Measurements from ENCODE around the gene GPR52. TPM values are rescaled to one million over a fixed set of nuclear protein-coding genes. Genes with fewer than 3 reads are reported as not detected.

GPR52 gene
- total RNA-seq, 3 donors from 2014 or later = 1.6 to 4.7 (median 2.9) TPM

GRCh38 chr1:174445351-174445750 is 2.4 kb upstream of the GPR52 start:
- no peaks in the 10 kb centered on the region for H3K9me3 ChIP-seq
- DNase-seq = no peak
- no peak for ATAC-seq
- no peak for TF ChIP-seq CTCF (IDR thresholded peaks at IDR 0.05)
- intact Hi-C loops (cut with DNase I, micrococcal nuclease) = no loop called here
- no peaks in the 10 kb centered on the region for H3K4me1 ChIP-seq (ENCODE audit: low read depth)
- H3K4me3 ChIP-seq = no peak overlapping the region
- no peaks in the 10 kb centered on the region for H3K36me3 ChIP-seq (ENCODE audit: low read depth)

DNA sequence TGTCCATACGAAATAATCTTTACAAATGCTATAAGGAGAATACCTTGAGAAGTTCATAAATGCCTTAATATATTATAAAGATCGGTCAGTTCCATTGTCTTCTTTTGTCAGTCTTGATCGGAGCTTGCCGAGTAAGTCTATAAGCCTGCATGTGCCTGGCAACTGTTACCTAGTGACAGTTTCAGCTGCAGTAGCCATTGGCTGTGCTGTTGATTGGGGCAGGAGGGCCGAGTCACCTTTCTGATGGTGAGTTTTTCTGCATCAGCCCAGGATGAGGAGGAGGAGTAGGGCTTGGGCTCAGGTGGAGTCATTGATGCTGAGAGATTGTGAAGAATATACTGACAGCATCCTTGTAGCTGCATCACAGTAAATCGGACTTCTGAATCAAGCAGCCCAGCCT is 1.9 kb upstream of the GPR52 start:
- no peak for TF ChIP-seq CTCF (IDR thresholded peaks at IDR 0.05)
- no peak for ATAC-seq
- H3K4me3 ChIP-seq = no peak overlapping the region
- intact Hi-C loops (cut with DNase I, micrococcal nuclease) = no loop called here
- no peaks in the 10 kb centered on the region for H3K4me1 ChIP-seq (ENCODE audit: low read depth)
- DNase-seq = no peak
- H3K36me3 ChIP-seq (ENCODE audit: low read depth) = no peaks in the 10 kb centered on the region
- H3K9me3 ChIP-seq = no peaks in the 10 kb centered on the region

- intact Hi-C loops (cut with DNase I, micrococcal nuclease) = no loop called here
- DNase-seq = no peak
- no peak for ATAC-seq
- Histone ChIP-seq H3K4me1 (ENCODE audit: low read depth) (no peaks in the 10 kb centered on the region), H3K4me3 (no peak overlapping the region), H3K36me3 (ENCODE audit: low read depth) (no peaks in the 10 kb centered on the region), H3K9me3 (no peaks in the 10 kb centered on the region)
- no peak for TF ChIP-seq CTCF (IDR thresholded peaks at IDR 0.05)
Observed at GRCh38 chr1:174448531-174448883, 743 bp downstream of the GPR52 start.

DNA sequence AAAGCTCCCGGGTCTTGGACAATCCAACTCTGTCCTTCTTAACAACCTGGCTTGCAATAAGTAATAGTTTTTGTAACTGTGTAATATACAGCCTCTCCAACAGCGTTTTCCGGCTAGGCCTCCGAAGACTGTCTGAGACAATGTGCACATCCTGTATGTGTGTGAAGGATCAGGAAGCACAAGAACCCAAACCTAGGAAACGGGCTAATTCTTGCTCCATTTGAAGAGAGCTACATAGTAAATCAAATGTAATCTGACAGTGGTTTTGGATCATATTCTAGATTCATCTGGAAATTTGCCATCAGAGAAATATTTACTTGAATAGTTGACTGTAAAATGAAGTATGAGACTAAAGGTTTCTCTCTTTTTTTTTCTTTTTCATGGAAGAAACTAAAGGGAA is 1.2 kb downstream of the GPR52 start:
- DNase-seq (no peak), ATAC-seq (no peak)
- Histone ChIP-seq H3K4me1 (ENCODE audit: low read depth) (no peaks in the 10 kb centered on the region), H3K4me3 (no peak overlapping the region), H3K36me3 (ENCODE audit: low read depth) (no peaks in the 10 kb centered on the region), H3K9me3 (no peaks in the 10 kb centered on the region)
- no peak for TF ChIP-seq CTCF (IDR thresholded peaks at IDR 0.05)
- intact Hi-C loops (cut with DNase I, micrococcal nuclease) = no loop called here

DNA sequence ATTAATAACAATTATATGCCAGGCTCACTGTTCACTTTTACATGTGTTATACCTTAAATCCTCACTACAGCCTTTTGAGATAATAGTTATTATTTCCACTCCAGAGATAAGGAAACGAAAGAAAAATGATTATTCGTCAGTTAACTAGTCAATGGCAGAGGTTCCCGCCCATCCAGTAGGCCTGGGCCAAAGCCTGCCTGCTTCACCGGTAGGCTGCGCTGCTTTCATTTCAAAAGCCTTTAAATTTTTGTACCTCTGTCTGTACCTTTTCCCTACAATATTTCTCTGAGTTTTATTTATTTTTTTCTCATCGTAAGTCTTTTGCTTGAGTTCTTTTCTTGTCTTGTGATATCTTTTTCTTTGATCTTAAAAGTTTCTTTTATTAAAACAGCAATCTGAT is 3.6 kb downstream of the GPR52 start:
- H3K9me3 ChIP-seq = no peaks in the 10 kb centered on the region
- intact Hi-C loops (cut with DNase I, micrococcal nuclease) = no loop called here
- H3K4me3 ChIP-seq = no peak overlapping the region
- no peaks in the 10 kb centered on the region for H3K4me1 ChIP-seq (ENCODE audit: low read depth)
- no peaks in the 10 kb centered on the region for H3K36me3 ChIP-seq (ENCODE audit: low read depth)
- no peak for TF ChIP-seq CTCF (IDR thresholded peaks at IDR 0.05)
- no peak for ATAC-seq
- no peak for DNase-seq

GRCh38 chr1:174465855-174466254 is 18.1 kb downstream of the GPR52 start:
- no peak for TF ChIP-seq CTCF (IDR thresholded peaks at IDR 0.05)
- intact Hi-C loops (cut with DNase I, micrococcal nuclease) = no loop called here
- H3K4me1 ChIP-seq (ENCODE audit: low read depth) = no peaks in the 10 kb centered on the region
- no peaks in the 10 kb centered on the region for H3K9me3 ChIP-seq
- no peak for ATAC-seq
- DNase-seq = no peak
- no peaks in the 10 kb centered on the region for H3K36me3 ChIP-seq (ENCODE audit: low read depth)
- H3K4me3 ChIP-seq = no peak overlapping the region

All from mucosa of descending colon (tissue), 3 donors.